ENCODE measurements around the gene WDR73.
A peak's percentile ranks its signal among the peaks of the same experiment; 100 is the strongest.

The WDR73 gene

DNA sequence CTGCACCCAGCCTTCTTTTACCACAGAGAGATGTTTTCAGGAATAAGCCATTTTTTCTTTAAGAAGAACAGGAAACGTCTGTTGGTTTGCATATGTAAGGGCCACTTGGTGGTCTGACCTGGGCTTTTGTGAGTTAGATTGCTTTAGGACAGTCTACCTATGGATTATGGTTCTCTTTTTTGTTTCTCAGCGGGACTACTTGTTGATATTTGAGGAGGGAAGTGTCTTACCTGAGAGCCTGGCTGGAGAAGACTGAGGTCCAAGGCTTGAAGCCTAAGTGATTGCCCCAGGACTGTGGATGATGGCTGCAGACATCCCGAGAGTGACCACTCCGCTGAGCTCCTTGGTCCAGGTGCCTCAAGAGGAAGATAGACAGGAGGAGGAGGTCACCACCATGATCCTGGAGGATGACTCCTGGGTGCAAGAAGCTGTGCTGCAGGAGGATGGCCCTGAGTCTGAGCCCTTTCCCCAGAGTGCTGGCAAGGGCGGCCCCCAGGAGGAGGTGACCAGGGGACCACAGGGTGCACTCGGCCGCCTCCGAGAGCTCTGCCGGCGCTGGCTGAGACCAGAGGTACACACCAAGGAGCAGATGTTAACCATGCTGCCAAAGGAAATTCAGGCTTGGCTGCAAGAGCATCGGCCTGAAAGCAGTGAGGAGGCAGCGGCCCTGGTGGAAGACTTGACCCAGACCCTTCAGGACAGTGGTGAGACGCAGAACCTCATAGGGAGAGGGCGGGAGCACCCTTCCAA lies 50.3 kb downstream of the WDR73 start:
- H3K4me3 ChIP-seq (ENCODE audit: low read depth, low read length) = no peak overlapping the region

DNA sequence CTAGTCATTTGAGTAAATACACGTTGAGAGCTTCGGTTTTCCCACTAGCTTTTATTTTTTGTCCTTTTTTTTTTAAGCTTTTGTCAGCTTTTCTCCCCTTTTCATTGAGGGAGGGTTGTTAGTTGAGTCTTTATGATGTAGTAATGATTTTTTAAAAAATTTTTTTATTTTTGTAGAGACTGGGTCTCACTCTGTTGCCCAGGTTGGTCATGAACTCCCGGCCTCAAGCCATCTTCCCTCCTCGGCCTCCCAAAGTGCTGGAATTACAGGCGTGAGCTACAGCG lies 52.6 kb downstream of the WDR73 start:
- peak overlapping the region; percentile 89 for H3K4me3 ChIP-seq (ENCODE audit: low read depth, low read length)
- no peak for TF ChIP-seq CTCF (IDR thresholded peaks at IDR 0.05; ENCODE audit: low read depth, low read length)

More for the DNA sequence above, 50.3 kb downstream of the WDR73 start:
- TF ChIP-seq CTCF (IDR thresholded peaks at IDR 0.05; ENCODE audit: low read depth, low read length) = no peak

DNA sequence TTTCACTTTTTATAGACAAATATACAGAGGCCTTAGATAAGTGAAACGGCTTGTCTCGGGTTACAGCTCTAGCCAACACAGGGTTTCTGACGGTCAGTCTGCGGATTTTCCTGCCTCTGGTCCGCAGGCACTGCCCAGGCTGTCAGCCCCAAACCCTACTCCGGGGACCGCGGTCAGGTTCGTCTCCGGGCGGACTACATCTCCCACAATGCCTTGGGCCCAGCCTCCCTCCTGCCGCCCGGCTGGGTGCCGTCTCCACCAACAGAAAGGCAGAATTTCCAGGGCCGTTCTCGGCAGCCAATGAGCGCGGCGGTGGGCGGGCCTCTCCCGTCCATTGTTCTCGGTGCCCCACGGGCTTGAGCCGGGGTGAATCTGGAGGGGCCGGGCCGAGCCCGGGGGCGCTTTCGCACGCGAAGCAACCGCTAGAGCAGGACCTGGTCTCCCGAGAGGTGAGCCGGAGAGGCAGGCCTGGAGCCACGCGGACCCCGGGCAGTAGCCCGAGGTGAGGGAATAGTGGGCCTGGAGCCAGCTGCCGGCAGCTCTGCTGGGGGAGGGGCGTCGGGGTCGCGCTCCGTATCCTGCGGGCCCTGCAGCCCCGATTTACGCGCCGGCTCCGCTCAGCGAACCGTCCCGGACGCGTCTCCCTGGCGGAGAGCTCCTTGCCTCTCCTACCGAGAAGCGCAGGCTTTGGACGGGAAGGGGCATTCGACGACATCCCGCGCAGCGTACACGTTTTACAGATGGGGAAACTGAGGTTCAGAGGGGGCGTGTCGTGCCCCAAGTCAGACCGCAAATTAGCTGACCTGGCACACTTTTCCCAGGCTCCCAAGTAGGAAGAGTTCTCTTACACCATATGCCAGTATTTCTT lies 53.2 kb downstream of the WDR73 start, which contains the start of gene ZSCAN2:
Gene ZSCAN2 (plus strand): TSS at position 323 of the 868 bp plus-strand sequence. CDS start 2,919 bp downstream, outside the sequence.
- TF ChIP-seq CTCF (IDR thresholded peaks at IDR 0.05; ENCODE audit: low read depth, low read length) = no peak

GRCh38 chr15:84600331-84600686 lies 53.8 kb downstream of the WDR73 start:
- no peak for TF ChIP-seq CTCF (IDR thresholded peaks at IDR 0.05; ENCODE audit: low read depth, low read length)
- H3K4me3 ChIP-seq (ENCODE audit: low read depth, low read length) = peak overlapping the region; percentile 89

More for the DNA sequence above, 53.2 kb downstream of the WDR73 start, which contains the start of gene ZSCAN2:
- H3K4me3 ChIP-seq (ENCODE audit: low read depth, low read length) = peak within 1 kb of the TSS; percentile 89

DNA sequence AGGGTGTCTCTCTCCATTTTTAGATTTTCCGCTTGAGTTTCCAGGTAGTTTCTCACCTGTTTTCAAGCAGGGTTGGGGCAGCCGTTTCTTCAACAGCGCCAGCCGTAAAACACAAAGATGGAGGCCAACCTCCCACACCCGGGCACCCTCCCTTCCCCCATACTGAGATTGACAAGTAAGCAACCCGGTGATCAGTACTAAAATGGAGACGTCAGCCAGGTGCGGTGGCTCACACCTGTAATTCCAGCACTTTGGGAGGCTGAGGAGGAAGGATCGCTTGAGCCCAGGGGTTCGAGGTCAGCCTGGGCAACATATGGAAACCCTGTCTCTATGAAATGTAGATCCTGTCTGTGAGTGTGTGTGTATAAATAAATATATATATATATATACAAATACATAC lies 54.2 kb downstream of the WDR73 start:
- peak overlapping the region; percentile 89 for H3K4me3 ChIP-seq (ENCODE audit: low read depth, low read length)
- no peak for TF ChIP-seq CTCF (IDR thresholded peaks at IDR 0.05; ENCODE audit: low read depth, low read length)

DNA sequence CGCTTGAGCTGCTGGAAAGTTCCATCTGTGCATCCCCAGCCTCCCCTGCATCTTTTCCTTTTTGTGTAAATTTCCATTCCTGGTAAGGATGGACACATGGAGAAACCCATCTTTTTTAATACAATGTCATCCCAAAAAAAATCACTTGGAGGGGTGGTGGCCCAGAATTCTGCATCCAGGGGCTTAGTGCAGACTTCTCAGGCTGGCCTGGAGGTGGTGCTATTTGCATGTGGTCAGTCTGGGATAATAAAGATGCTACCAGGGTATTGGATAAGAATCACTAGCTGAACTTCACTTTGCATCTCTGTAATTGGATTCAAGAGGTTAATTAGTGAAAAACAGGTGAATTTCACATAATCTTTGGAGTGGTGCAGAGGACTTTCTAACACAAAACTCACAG lies 55.1 kb downstream of the WDR73 start:
- TF ChIP-seq CTCF (IDR thresholded peaks at IDR 0.05; ENCODE audit: low read depth, low read length) = peak; percentile 56
- H3K4me3 ChIP-seq (ENCODE audit: low read depth, low read length) = no peak overlapping the region

DNA sequence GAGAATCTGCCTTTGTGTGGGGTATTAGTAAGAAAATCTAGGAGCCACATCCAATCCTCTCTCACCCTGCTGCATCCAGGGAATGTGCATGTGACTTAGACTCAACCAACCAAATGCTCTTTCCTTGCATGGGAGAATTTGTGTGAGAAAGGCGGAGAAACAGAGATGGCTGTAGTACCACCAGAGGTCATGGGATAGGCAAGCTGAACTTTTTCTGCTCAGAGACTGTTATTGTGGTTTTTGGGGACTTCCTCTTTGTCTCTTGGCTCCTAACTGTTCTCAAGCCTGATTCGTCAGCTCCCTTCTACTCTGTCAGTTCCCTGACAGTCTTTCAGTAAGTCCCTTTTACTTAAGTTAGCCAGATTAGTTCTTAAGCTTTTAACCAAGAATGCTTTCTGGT lies 55.8 kb downstream of the WDR73 start:
- no peak for TF ChIP-seq CTCF (IDR thresholded peaks at IDR 0.05; ENCODE audit: low read depth, low read length)
- no peak overlapping the region for H3K4me3 ChIP-seq (ENCODE audit: low read depth, low read length)

Data from WI38 (cell line).